Measurements from ENCODE around the gene CDYL. TPM values are rescaled to one million over a fixed set of nuclear protein-coding genes. Genes with fewer than 3 reads are reported as not detected.
A peak's percentile ranks its signal among the peaks of the same experiment; 100 is the strongest.

Gene CDYL
- total RNA-seq, 1 donor from 2014 or later, result 53.5 TPM

GRCh38 chr6:4776493-4777393 is 539 bp downstream of the CDYL start:
- H3K4me1 Mint-ChIP-seq, result peaks cover 16% of the 10 kb centered on the region
- no peak overlapping the region for H3K9ac ChIP-seq
- peaks cover 76% of the 10 kb centered on the region for H3K79me2 ChIP-seq (ENCODE audit: low read depth)
- H2AFZ ChIP-seq (replicated peaks), result no peak overlapping the region
- H3K4me1 ChIP-seq, result peaks cover 42% of the 10 kb centered on the region
- peak overlapping the region; percentile 94 for H3K4me3 Mint-ChIP-seq
- H3K4me2 ChIP-seq, result peak overlapping the region; percentile 96
- peaks cover 17% of the 10 kb centered on the region for H3K36me3 Mint-ChIP-seq
- H3K27me3 Mint-ChIP-seq (ENCODE audit: insufficient read depth, low read depth), result peaks cover 23% of the 10 kb centered on the region
- H3K27me3 ChIP-seq, result peaks cover 41% of the 10 kb centered on the region
- H4K20me1 ChIP-seq (ENCODE audit: low read depth), result peaks cover 45% of the 10 kb centered on the region
- peaks cover 6% of the 10 kb centered on the region for H3K9me3 ChIP-seq (ENCODE audit: low read depth)
- TF ChIP-seq CTCF (IDR thresholded peaks at IDR 0.05) (no peak), EZH2phosphoT487 (IDR thresholded peaks at IDR 0.05) (no peak), EZH2 (IDR thresholded peaks at IDR 0.05) (no peak)
- peaks cover 33% of the 10 kb centered on the region for H3F3A ChIP-seq (ENCODE audit: low read depth)
- H3K36me3 ChIP-seq, result peaks cover 3% of the 10 kb centered on the region
- no peak overlapping the region for H3K27ac Mint-ChIP-seq
- peak overlapping the region; percentile 93 for H3K4me3 ChIP-seq
- peak overlapping the region; percentile 81 for H3K27ac ChIP-seq
- peaks cover 35% of the 10 kb centered on the region for H3K9me3 Mint-ChIP-seq
- peak; percentile 82 for DNase-seq (ENCODE audit: low spot score)

- Histone ChIP-seq H3K27me3 (peaks cover 41% of the 10 kb centered on the region), H3K79me2 (ENCODE audit: low read depth) (peaks cover 83% of the 10 kb centered on the region), H2AFZ (replicated peaks) (no peak overlapping the region), H3F3A (ENCODE audit: low read depth) (peaks cover 33% of the 10 kb centered on the region), H3K27ac (no peak overlapping the region), H3K4me1 (peaks cover 44% of the 10 kb centered on the region), H3K36me3 (peaks cover 3% of the 10 kb centered on the region), H3K9me3 (ENCODE audit: low read depth) (peaks cover 6% of the 10 kb centered on the region), H3K4me2 (peak overlapping the region; percentile 96), H3K4me3 (peak overlapping the region; percentile 93), H3K9ac (no peak overlapping the region), H4K20me1 (ENCODE audit: low read depth) (peaks cover 52% of the 10 kb centered on the region)
- TF ChIP-seq CTCF (IDR thresholded peaks at IDR 0.05) (no peak), EZH2 (IDR thresholded peaks at IDR 0.05) (no peak), EZH2phosphoT487 (IDR thresholded peaks at IDR 0.05) (no peak)
- Mint-ChIP-seq H3K27ac (peak overlapping the region; percentile 28), H3K4me3 (peak overlapping the region; percentile 94), H3K27me3 (ENCODE audit: insufficient read depth, low read depth) (peaks cover 19% of the 10 kb centered on the region), H3K36me3 (peaks cover 22% of the 10 kb centered on the region), H3K9me3 (peaks cover 35% of the 10 kb centered on the region), H3K4me1 (peaks cover 16% of the 10 kb centered on the region)
- no peak for DNase-seq (ENCODE audit: low spot score)
These were observed 1.3 kb downstream of the CDYL start for GRCh38 chr6:4777394-4777935.

DNA sequence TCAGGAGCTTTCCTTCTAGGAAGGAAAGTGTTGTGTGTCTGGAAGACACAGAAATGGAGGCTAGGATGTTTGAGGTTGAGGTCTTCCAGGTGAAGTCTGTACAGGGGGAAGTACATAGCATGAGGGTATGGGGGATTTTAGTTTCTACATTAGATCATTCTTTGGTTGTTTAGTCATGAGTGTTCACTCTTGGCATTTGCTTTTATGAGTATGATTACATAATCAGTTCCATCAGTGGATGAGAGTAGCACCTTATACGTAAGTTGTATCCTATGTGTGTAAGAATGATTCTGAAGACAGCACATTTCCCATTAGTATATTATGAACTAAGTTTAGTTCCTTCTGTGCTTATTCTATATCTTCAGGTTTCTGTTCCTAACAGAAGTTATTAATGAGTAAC is 1.9 kb downstream of the CDYL start:
- peaks cover 16% of the 10 kb centered on the region for H3K4me1 Mint-ChIP-seq
- peaks cover 3% of the 10 kb centered on the region for H3K36me3 ChIP-seq
- no peak overlapping the region for H2AFZ ChIP-seq (replicated peaks)
- peaks cover 6% of the 10 kb centered on the region for H3K9me3 ChIP-seq (ENCODE audit: low read depth)
- peaks cover 19% of the 10 kb centered on the region for H3K27me3 Mint-ChIP-seq (ENCODE audit: insufficient read depth, low read depth)
- H3F3A ChIP-seq (ENCODE audit: low read depth), result peaks cover 33% of the 10 kb centered on the region
- H4K20me1 ChIP-seq (ENCODE audit: low read depth), result peaks cover 58% of the 10 kb centered on the region
- peaks cover 38% of the 10 kb centered on the region for H3K4me1 ChIP-seq
- peak overlapping the region; percentile 96 for H3K4me2 ChIP-seq
- no peak for DNase-seq (ENCODE audit: low spot score)
- no peak for TF ChIP-seq CTCF (IDR thresholded peaks at IDR 0.05)
- TF ChIP-seq EZH2 (IDR thresholded peaks at IDR 0.05), result no peak
- TF ChIP-seq EZH2phosphoT487 (IDR thresholded peaks at IDR 0.05), result no peak
- H3K9me3 Mint-ChIP-seq, result peaks cover 40% of the 10 kb centered on the region
- no peak overlapping the region for H3K27ac ChIP-seq
- no peak overlapping the region for H3K27ac Mint-ChIP-seq
- H3K79me2 ChIP-seq (ENCODE audit: low read depth), result peaks cover 85% of the 10 kb centered on the region
- H3K4me3 Mint-ChIP-seq, result peak overlapping the region; percentile 94
- H3K4me3 ChIP-seq, result peak overlapping the region; percentile 93
- peaks cover 41% of the 10 kb centered on the region for H3K27me3 ChIP-seq
- H3K9ac ChIP-seq, result no peak overlapping the region
- peaks cover 26% of the 10 kb centered on the region for H3K36me3 Mint-ChIP-seq

Data from neural progenitor cell (in vitro differentiated cells).